GM23248 (cell line): ENCODE measurements around the gene ADCY10.

Source experiments
- EZH2 ChIP-seq: fragments of 200-600 bp; sonication (generic); IDR thresholded peaks from 2 replicates; pipeline ENCODE4 v1.6.1; 2018; ENCODE audit warnings: antibody characterized with exemption, mild to moderate bottlenecking; ENCODE audit not compliant: insufficient read depth, poor library complexity, severe bottlenecking
- EZH2phosphoT487 ChIP-seq: fragments of 200-600 bp; sonication (generic); IDR thresholded peaks from 2 replicates; pipeline ENCODE4 v1.6.1; 2018; ENCODE audit warnings: antibody characterized with exemption, moderate library complexity, mild to moderate bottlenecking, low read depth; ENCODE audit not compliant: insufficient read depth

DNA sequence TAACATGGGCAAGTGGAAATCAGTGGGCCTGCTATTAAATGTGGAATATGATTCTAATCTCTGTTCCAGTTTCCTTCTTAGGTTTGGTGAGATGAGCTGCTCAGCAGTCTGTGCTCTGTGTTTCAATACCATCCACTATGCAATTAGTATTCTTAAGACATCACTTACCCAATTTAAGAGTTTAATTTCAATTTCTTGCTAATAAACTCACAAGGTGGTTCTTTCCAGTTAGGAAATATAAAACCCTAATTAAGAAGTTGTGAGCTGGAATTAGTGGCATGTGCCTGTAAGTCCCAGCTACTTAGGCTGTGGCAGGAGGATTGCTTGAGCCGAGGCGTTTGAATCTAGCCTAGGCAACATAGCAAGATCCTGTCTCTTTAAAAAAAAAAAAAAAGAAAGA lies 140.4 kb downstream of the ADCY10 start:
- TF ChIP-seq EZH2phosphoT487 (no peak), EZH2 (no peak)
